Hepatocyte (in vitro differentiated cells): ENCODE results near the gene TPX2.

Experiments
- CTCF ChIP-seq: fragments of 200-600 bp; sonication (generic); IDR thresholded peaks from 2 replicates; pipeline ENCODE4 v1.5.1; 2016; ENCODE audit warnings: antibody characterized with exemption, mild to moderate bottlenecking; ENCODE audit not compliant: poor library complexity
- EZH2phosphoT487 ChIP-seq: fragments of 200-600 bp; sonication (generic); IDR thresholded peaks from one replicate; pipeline ENCODE4 v1.6.1; 2018; ENCODE audit warnings: antibody characterized with exemption, mild to moderate bottlenecking, low read depth, moderate library complexity; ENCODE audit not compliant: unreplicated experiment, severe bottlenecking

GRCh38 chr20:31811198-31811597, 72.1 kb downstream of the TPX2 start:
- no peak for TF ChIP-seq CTCF
- TF ChIP-seq EZH2phosphoT487 = no peak
